ENCODE data around the gene RSL1D1.
"Not testable (repeated sequence)": the region's sequence is repeated elsewhere in the genome, so short reads cannot be mapped to it uniquely, and the experiment has no call there.

Gene RSL1D1

DNA sequence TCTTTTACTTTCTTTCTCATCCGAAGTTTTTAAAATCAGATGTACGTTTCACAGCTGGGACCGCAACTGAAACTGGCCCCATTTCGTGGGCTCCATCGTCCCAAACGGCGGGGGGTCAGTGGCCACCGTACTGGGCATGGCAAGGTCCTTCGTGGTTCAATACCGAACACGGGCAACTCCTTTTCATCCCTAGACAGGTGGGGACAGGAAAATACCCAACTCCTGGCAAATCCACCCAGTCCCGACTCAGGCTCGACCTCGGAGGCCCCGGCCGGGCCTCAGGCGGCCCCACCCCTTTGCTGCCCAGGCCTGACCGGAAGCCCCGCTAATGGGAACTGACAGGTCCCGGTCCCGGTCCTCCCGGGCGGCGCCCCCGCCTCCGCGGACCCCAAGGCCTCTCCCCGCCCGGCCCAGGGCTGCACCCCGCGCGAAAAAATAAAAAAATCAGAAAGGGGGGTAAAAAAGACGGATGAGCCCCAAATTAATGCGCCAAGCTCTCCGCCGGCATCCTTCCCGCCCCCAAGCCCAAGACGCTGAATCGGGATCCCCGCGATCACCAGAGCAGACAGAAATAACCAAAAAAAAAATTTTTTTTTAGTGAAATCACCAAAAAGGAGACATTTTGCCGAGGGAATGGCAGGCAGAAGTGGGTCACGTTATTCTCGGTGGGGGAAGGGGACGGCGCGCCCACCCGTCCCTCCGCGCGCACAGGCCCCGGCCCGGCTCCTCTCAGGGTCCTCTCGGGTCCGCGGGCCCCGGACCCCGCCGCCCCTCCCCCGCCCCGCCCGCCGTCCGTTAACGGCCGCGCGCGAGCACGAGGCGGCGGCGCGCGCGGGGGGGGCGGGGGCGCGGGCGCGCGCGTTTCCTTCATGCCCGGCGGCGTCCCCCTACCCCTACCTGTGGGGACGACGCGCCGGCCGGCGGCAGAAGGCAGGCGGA is 54.8 kb downstream of the RSL1D1 start:
- H3K9me3 ChIP-seq (ENCODE audit: control insufficient read depth, insufficient read depth, low read depth, low read length), result no peaks in the 10 kb centered on the region
- H3K4me3 ChIP-seq (ENCODE audit: low read depth, low read length), result peak overlapping the region; percentile 96
- peaks cover 11% of the 10 kb centered on the region for H3K36me3 ChIP-seq (ENCODE audit: control insufficient read depth, insufficient read depth, low read length)
- H3K27ac ChIP-seq (ENCODE audit: low read depth, low read length), result peak overlapping the region; percentile 84
- H3K4me1 ChIP-seq (ENCODE audit: control insufficient read depth, insufficient read depth, low read length), result peaks cover 15% of the 10 kb centered on the region; the same call in 1 of the 2 replicates
- H3K27me3 ChIP-seq (ENCODE audit: control insufficient read depth, insufficient read depth, low read length), result no peaks in the 10 kb centered on the region
- H3K9ac ChIP-seq (ENCODE audit: low read length), result peak overlapping the region; percentile 85

DNA sequence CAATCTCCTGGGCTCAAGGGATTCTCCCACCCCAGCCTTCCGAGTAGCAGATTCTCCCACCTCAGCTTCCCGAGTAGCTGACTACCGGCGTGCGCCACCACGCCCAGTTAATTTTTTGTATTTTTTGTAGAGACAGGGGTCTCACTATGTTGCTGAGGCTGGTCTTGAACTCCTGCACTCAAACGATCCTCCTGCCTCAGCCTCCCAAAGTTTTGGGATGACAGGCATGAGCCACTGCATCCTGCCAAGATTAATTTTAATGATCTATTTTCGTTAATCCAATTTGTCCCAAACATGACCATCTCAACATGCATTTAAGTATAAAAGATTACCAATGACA is 55.5 kb downstream of the RSL1D1 start:
- H3K9ac ChIP-seq (ENCODE audit: low read length), result peak overlapping the region; percentile 41
- peaks cover 21% of the 10 kb centered on the region; the same call in 1 of the 2 replicates for H3K4me1 ChIP-seq (ENCODE audit: control insufficient read depth, insufficient read depth, low read length)
- no peak overlapping the region for H3K27ac ChIP-seq (ENCODE audit: low read depth, low read length)
- no peaks in the 10 kb centered on the region for H3K9me3 ChIP-seq (ENCODE audit: control insufficient read depth, insufficient read depth, low read depth, low read length)
- peak overlapping the region; percentile 96 for H3K4me3 ChIP-seq (ENCODE audit: low read depth, low read length)
- peaks cover 11% of the 10 kb centered on the region for H3K36me3 ChIP-seq (ENCODE audit: control insufficient read depth, insufficient read depth, low read length)
- no peaks in the 10 kb centered on the region for H3K27me3 ChIP-seq (ENCODE audit: control insufficient read depth, insufficient read depth, low read length)

DNA sequence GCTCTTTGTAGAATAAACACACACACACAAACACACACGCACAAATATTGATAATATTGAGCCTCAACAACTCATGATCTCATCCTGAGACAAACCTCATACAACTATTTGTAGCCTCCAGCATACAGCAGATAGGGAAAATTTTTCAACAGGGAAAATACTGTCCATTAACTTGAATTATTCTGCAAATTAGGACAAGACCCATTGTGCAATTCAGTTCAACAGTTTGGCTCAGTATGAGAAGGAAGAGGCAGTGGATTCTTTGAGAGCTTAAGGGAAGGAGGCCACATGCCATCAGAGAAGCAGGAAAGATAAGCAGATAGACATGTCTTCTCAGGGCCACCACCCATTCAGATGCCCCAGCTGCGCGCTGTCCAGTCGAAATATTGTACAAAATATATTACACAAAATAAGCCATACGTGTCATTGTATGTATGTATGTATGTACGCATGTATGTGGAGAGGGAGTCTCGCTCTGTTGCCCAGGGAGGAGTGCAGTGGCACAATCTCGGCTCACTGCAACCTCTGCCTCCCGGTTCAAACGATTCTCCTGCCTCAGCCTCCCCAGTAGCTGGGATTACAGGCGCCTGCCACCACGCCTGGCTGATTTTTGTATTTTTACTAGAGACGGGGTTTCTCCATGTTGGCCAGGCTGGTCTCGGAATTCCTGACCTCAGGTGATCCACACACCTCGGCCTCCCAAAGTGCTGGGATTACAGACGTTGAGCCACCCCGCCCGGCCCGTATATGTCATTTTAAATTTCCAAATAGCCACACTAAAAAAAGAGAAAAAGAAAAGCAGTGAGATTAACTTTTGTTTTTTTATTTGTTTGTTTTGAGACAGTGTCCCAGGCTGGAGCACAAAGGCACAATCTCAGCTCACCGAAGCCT is 56.1 kb downstream of the RSL1D1 start:
- Histone ChIP-seq H3K4me1 (ENCODE audit: control insufficient read depth, insufficient read depth, low read length) (peaks cover 21% of the 10 kb centered on the region; the same call in 1 of the 2 replicates), H3K9me3 (ENCODE audit: control insufficient read depth, insufficient read depth, low read depth, low read length) (no peaks in the 10 kb centered on the region), H3K27ac (ENCODE audit: low read depth, low read length) (no peak overlapping the region), H3K9ac (ENCODE audit: low read length) (no peak overlapping the region), H3K36me3 (ENCODE audit: control insufficient read depth, insufficient read depth, low read length) (peaks cover 12% of the 10 kb centered on the region), H3K4me3 (ENCODE audit: low read depth, low read length) (peak overlapping the region; percentile 96; the same call in 1 of the 2 replicates), H3K27me3 (ENCODE audit: control insufficient read depth, insufficient read depth, low read length) (no peaks in the 10 kb centered on the region)

- H3K9me3 ChIP-seq (ENCODE audit: control insufficient read depth, insufficient read depth, low read depth, low read length), result no peaks in the 10 kb centered on the region
- peaks cover 14% of the 10 kb centered on the region for H3K36me3 ChIP-seq (ENCODE audit: control insufficient read depth, insufficient read depth, low read length)
- peaks cover 21% of the 10 kb centered on the region; the same call in 1 of the 2 replicates for H3K4me1 ChIP-seq (ENCODE audit: control insufficient read depth, insufficient read depth, low read length)
- H3K4me3 ChIP-seq (ENCODE audit: low read depth, low read length), result no peak overlapping the region
- no peaks in the 10 kb centered on the region for H3K27me3 ChIP-seq (ENCODE audit: control insufficient read depth, insufficient read depth, low read length)
- H3K9ac ChIP-seq (ENCODE audit: low read length), result no peak overlapping the region
- no peak overlapping the region for H3K27ac ChIP-seq (ENCODE audit: low read depth, low read length)
Measured at GRCh38 chr16:11794447-11794846, 56.9 kb downstream of the RSL1D1 start.

DNA sequence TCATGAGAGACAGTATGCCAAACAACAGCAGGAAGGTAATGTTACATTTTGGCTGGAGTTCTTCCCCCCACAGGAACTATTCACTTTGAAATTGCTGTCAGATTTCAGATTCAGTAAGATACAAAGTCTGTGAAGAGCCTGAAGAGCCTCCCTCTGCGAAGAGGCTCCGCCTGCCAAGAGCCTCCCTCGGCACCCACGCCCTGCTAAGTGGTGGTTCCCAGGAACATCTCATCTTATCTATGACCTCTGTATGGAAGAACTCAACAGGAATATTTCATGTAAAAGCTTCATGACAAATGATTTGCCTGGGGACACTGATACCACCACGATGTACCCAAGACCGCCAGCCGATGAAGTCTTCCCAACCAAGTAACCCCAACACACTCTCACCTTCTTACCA is 57.5 kb downstream of the RSL1D1 start:
- Histone ChIP-seq H3K9me3 (ENCODE audit: control insufficient read depth, insufficient read depth, low read depth, low read length) (no peaks in the 10 kb centered on the region), H3K4me3 (ENCODE audit: low read depth, low read length) (no peak overlapping the region), H3K27me3 (ENCODE audit: control insufficient read depth, insufficient read depth, low read length) (no peaks in the 10 kb centered on the region), H3K4me1 (ENCODE audit: control insufficient read depth, insufficient read depth, low read length) (peaks cover 20% of the 10 kb centered on the region; the same call in 1 of the 2 replicates), H3K9ac (ENCODE audit: low read length) (no peak overlapping the region), H3K27ac (ENCODE audit: low read depth, low read length) (no peak overlapping the region), H3K36me3 (ENCODE audit: control insufficient read depth, insufficient read depth, low read length) (peaks cover 14% of the 10 kb centered on the region)

DNA sequence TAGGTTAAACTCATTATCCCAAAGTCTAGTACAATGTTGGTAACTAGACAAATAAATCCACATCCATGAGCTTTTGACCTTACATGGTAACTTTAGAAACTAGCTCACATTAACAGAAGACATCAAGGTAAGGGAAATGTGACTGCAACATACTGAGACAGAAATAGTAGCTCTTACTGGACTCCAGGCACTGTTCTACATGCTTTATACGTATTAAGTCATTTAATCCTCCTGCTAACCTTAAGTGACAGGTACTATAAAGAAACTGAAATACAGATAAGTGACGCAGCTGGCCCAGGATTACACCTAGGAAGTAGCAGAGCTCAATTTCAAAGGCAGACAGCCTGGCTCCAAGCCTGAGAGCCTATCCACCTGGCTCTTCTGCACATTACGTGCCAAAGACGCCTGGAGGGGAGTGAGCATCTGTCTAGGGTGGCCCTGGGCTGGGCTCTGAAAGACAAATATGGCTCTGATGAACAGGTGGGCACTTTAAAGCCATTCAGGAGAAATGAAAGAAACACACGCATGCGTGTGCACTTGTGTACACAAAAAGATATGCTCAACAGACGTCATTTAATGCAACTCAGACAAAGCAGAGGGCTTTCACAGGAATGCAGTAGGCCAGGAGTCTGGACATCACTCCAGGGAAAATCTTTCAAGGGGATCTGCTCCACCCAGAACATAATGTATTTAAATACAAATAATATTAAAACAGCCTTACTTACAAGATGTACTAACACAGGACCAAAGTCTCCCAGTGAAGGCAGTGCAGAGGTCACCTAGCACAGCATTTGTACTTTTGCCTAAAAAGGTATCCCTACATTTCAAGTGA is 58.7 kb downstream of the RSL1D1 start:
- peaks cover 14% of the 10 kb centered on the region for H3K36me3 ChIP-seq (ENCODE audit: control insufficient read depth, insufficient read depth, low read length)
- H3K4me1 ChIP-seq (ENCODE audit: control insufficient read depth, insufficient read depth, low read length), result peaks cover 18% of the 10 kb centered on the region; the same call in 1 of the 2 replicates
- H3K9ac ChIP-seq (ENCODE audit: low read length), result no peak overlapping the region

DNA sequence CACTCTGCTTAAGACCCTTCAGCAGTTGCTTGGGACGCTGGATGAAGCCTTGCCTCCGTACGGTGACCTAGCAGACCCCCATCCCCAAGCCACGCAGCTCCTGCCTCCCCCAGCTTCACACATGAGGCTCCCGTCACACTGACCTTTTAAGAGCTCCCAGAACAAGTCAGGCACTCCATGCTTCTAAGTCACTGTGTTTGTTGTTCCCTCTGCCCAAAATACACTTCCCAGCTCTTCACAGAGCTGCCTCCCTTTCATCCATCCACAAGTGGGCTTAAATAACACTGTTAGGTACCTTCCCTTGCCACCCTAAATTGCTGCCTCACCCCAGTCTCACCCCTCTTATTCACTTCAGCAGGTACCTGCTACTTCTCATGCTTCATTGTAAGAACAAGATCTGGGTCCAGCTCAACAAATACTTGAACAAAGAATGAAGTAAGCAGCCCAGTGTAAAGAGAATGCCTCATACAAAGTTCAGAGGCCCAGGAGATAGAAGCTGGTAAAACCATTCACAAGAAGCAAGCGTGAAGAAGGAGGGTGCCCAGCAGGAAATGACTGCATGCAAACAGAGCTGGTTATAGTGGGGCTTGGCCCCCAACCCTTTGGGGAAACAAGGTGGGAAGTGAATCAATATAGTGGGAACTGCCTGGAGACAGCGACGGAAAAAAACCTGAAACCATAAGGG is 60.1 kb downstream of the RSL1D1 start:
- Histone ChIP-seq H3K4me1 (ENCODE audit: control insufficient read depth, insufficient read depth, low read length) (peaks cover 20% of the 10 kb centered on the region; the same call in 1 of the 2 replicates), H3K9me3 (ENCODE audit: control insufficient read depth, insufficient read depth, low read depth, low read length) (no peaks in the 10 kb centered on the region), H3K27me3 (ENCODE audit: control insufficient read depth, insufficient read depth, low read length) (no peaks in the 10 kb centered on the region), H3K9ac (ENCODE audit: low read length) (no peak overlapping the region), H3K36me3 (ENCODE audit: control insufficient read depth, insufficient read depth, low read length) (peaks cover 14% of the 10 kb centered on the region), H3K4me3 (ENCODE audit: low read depth, low read length) (no peak overlapping the region), H3K27ac (ENCODE audit: low read depth, low read length) (no peak overlapping the region)

More for the DNA sequence above, 58.7 kb downstream of the RSL1D1 start:
- no peaks in the 10 kb centered on the region for H3K9me3 ChIP-seq (ENCODE audit: control insufficient read depth, insufficient read depth, low read depth, low read length)
- H3K4me3 ChIP-seq (ENCODE audit: low read depth, low read length), result no peak overlapping the region
- H3K27ac ChIP-seq (ENCODE audit: low read depth, low read length), result no peak overlapping the region; the same call in 1 of the 2 replicates
- H3K27me3 ChIP-seq (ENCODE audit: control insufficient read depth, insufficient read depth, low read length), result no peaks in the 10 kb centered on the region

GRCh38 chr16:11788914-11789313 is 62.4 kb downstream of the RSL1D1 start:
- H3K9ac ChIP-seq (ENCODE audit: low read length), result no peak overlapping the region

DNA sequence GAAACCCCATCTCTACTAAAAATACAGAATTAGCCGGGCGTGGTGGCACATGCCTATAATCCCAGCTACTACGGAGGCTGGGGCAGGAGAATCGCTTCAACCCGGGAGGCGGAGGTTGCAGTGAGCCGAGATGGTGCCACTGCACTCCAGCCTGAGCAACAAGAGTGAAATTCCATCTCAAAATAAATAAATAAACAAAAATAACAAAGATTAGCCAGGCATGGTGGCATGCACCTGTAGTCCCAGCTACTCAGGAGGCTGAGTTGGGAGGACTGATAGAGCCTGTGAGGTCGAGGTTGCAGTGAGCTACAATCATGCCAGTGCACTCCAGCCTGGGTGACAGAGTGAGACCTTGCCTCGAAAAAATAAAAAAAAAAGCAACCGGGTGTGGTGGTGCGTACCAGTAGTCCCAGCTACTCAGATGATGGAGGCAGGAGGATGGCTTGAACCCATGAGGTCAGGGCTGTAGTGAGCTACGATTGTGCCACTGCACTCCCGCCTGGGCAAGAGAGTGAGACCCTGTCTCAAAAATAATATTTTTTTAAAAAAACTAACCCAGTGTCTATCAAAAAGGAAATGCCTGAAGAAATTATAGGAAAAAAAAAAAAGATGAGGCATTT is 66.3 kb downstream of the RSL1D1 start:
- H3K27me3 ChIP-seq (ENCODE audit: control insufficient read depth, insufficient read depth, low read length); H3K27ac ChIP-seq (ENCODE audit: low read depth, low read length); H3K9me3 ChIP-seq (ENCODE audit: control insufficient read depth, insufficient read depth, low read depth, low read length); H3K36me3 ChIP-seq (ENCODE audit: control insufficient read depth, insufficient read depth, low read length); H3K9ac ChIP-seq (ENCODE audit: low read length); H3K4me3 ChIP-seq (ENCODE audit: low read depth, low read length): not testable (repeated sequence)
- H3K4me1 ChIP-seq (ENCODE audit: control insufficient read depth, insufficient read depth, low read length), result peaks cover 15% of the 10 kb centered on the region; the same call in 1 of the 2 replicates

More at GRCh38 chr16:11788914-11789313, 62.4 kb downstream of the RSL1D1 start:
- Histone ChIP-seq H3K4me3 (ENCODE audit: low read depth, low read length) (no peak overlapping the region), H3K27me3 (ENCODE audit: control insufficient read depth, insufficient read depth, low read length) (no peaks in the 10 kb centered on the region), H3K27ac (ENCODE audit: low read depth, low read length) (no peak overlapping the region), H3K9me3 (ENCODE audit: control insufficient read depth, insufficient read depth, low read depth, low read length) (no peaks in the 10 kb centered on the region), H3K36me3 (ENCODE audit: control insufficient read depth, insufficient read depth, low read length) (peaks cover 7% of the 10 kb centered on the region; the same call in 1 of the 2 replicates), H3K4me1 (ENCODE audit: control insufficient read depth, insufficient read depth, low read length) (peaks cover 23% of the 10 kb centered on the region; the same call in 1 of the 2 replicates)
